GM18526 (cell line): Measurements from ENCODE around the gene LRP3.

Experiments used
- POLR2A ChIP-seq: IDR thresholded peaks from 3 replicates; pipeline ENCODE4 v1.6.1; 2011; ENCODE audit not compliant: insufficient read length; ENCODE audit errors: extremely low read depth

The LRP3 gene

GRCh38 chr19:33207040-33207620 is 13.0 kb downstream of the LRP3 start:
- TF ChIP-seq POLR2A: no peak

DNA sequence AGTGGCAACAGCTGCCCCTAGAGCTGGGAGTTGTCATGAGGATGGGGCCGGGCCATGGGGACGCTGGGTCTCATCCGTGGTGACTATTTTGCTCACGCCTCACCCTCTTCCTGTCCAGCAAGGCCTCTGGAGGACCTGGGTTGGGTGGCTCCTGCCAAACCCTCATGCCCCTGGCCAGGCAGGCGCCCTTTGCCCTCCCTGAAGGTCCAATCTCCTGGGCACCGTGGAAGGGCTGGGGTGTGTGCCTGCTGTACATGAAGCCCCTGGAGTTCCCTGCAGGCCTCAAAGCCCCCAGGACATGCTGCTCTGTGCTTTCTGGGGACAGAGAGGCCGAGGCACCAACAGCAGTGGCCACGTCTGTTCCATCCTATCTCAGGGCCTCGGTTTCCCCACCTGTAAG is 13.8 kb downstream of the LRP3 start:
- no peak for TF ChIP-seq POLR2A

GRCh38 chr19:33208371-33208895 is 14.3 kb downstream of the LRP3 start:
- no peak for TF ChIP-seq POLR2A

GRCh38 chr19:33208904-33209849 is 15.0 kb downstream of the LRP3 start:
- TF ChIP-seq POLR2A: no peak

GRCh38 chr19:33210266-33210940 is 16.3 kb downstream of the LRP3 start:
- no peak for TF ChIP-seq POLR2A

DNA sequence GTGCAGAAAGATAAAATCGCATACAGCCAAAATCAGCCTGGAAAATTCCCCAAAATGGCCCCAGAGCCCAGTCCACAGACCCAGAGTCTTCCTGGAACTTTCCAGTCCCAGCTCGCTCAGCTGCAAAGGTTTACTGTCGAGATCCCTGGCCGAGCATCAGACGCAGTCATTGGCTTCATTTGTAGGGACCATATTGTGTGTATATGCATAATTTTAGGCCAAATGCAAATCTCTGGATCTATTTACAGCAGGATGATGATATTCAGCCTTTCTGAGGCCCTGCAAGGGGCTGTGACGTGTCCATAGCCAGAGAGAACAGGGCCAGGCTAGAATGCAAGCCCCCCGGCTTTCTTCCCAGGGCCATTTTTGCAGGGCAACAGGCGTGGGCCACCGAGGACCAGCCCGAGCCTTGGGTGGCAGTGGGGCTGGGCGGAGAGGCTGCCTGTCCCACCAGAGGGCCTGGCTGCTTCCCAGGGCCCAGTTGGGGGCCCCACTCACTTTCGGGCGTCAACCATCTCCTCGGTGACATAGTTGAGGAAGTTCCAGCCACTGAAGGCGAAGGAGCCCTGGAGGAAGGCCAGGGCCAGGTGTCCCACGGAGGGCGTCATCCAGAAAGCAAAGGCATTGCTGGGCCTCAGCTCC is 17.8 kb downstream of the LRP3 start:
- TF ChIP-seq POLR2A: no peak

DNA sequence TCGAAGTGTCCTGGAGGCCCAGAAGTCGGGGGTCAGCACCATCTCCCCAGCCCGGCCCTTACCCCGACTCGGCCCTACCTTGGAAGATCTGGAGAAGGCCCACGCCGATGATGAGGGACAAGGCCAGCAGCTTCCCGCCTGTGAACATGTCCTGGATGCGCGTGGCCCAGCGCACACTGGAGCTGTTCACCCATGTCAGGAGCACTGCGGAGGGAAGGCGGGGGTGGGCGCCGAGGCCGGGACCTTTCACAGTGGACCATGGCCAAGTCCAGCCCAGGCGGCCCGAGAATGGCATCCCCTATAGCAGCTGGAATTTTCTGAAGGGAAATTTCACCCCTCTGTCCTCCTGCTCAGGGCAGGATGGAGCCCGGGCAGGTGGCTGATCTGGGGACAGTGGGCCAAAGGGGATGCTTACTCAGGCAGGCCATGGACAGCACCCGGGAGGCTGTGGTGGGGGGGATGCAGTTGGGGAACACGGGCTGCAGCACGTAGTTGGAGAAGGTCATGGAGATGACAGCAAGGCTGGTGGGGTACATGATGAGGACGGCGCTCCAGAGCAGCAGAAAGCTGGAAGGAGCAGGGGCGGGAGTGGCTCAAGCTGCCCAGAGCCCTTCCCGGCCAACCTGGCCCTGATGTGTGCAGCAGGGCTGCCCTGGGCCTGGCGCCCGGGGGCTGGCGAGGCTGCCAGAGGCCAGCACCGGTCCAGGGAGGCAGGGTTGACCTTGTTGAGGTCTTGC is 18.5 kb downstream of the LRP3 start:
- TF ChIP-seq POLR2A: no peak

DNA sequence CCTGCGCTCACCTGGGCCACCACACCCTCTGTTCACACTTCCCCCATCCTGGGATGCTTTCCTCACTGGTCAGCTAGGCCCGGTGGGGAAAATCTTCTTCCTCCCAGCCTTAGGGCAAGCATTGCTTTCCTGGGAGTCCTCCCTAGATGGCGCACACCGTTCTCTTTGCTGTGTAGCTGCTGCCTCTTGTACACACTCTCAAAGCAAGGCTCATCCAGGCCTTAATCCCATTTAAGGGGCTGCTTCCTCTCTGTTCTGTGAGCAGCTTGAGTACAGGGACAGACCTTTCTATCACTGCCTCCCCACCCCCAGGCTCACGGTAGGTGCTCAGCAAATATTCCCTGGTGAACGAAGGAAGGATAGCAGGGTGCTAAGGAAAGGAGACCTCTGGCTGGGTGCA is 20.5 kb downstream of the LRP3 start:
- no peak for TF ChIP-seq POLR2A

DNA sequence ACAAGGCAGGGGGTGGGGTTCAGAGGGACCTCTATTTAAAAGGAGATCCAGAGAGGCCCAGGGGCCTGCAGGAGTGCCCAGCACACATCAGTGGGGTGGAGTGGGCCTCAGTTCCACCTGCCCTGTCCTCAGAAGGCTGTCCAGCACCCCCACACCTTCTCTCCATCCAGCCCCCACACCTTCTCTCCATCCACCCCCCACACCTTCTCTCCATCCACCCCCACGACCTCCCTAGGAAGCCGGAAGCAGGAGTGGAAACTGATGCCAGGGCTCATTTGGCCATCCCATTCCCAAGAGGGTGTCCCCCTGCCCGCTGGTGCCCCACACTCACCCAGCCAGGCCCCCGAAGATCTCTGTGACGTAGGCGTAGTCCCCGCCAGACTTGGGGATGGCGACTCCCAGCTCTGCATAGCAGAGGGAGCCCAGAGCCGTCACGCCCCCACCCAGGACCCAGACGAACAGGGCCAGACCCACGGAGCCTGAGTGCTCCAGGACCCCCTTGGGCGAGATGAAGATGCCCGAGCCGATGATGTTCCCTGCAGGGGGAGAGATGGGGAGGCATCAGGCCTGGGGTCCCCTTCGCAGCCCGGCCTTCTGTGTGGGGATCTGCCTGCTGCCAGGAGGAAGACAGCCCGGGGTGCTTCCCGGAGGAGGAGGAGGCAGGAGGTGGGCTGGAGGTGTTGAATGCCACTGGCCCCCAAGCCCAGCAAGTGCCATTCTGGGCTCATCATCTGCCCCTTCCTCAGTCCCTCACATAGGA is 21.5 kb downstream of the LRP3 start:
- TF ChIP-seq POLR2A: no peak

GRCh38 chr19:33216198-33216830 is 22.2 kb downstream of the LRP3 start:
- TF ChIP-seq POLR2A: no peak

DNA sequence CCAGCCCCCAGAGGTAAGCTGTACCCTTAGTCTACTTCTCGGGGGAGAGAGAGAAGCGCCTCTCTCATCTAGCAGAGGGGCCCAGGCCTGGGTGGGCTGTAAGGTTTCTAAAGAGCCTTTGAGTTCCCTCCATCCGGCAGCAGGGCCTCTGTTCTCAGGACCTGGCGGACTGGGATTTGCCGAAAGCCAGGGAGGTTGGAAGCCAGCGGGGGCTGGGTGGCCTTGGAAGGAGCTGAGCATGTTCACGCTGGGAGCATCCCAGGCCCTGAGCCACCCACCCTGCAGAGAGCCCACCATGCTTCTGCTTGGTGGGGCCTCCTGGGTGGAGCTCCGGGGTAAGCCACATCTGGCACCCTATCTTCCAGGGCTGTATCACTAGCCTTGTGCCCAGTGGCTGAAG is 23.8 kb downstream of the LRP3 start:
- no peak for TF ChIP-seq POLR2A

DNA sequence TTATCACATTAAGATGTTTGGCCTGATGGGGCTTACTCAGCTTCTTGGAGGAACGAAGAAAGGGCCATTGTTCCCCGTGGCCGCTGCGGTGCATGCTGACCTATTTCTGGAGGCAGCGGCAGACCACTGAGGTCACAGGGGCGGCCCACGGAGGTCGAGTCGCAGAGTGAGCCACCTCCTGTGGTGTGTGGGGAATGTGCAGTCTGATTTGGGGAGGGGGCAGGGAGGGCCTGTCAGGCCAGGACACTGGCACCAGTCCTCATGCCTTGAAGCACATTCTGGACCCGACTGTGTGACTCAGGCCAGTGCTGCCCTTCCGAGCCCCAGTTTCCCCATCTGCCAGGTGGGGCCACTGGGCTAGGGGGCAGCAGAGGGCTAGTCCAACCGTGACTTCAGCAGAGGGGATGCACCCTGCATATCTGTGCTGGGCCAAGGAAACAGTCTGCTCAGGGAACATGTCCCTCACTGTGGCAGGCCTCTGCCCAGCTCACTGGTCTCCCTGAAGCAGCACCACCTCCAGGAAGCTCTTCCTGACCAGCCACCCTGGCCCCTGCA is 25.2 kb downstream of the LRP3 start:
- TF ChIP-seq POLR2A: no peak

- no peak for TF ChIP-seq POLR2A
Observed at GRCh38 chr19:33220115-33220514, 26.0 kb downstream of the LRP3 start.
